ENCODE results near the gene CACNA1D.

The CACNA1D gene

DNA sequence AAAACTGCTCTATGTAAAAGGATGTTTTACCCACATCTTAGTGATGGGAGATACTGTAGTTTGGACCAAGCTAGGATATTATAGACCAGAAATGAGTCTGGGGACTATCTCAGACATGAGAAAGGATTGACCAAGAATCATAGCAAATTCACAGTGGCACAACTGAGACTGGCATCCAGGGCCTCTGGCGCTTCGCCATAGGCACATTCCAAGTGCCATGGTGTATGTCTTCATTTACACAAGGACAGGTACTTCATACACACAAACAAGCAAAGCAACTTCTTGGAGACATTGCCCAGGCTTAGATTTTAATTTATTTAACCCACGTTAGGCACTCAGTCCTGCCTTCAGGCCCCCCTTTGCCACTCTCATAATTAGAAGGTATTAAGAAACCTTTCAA is 28.9 kb downstream of the CACNA1D start:
- no peak for DNase-seq (ENCODE audit: low spot score)
- TF ChIP-seq, protein P1, sequence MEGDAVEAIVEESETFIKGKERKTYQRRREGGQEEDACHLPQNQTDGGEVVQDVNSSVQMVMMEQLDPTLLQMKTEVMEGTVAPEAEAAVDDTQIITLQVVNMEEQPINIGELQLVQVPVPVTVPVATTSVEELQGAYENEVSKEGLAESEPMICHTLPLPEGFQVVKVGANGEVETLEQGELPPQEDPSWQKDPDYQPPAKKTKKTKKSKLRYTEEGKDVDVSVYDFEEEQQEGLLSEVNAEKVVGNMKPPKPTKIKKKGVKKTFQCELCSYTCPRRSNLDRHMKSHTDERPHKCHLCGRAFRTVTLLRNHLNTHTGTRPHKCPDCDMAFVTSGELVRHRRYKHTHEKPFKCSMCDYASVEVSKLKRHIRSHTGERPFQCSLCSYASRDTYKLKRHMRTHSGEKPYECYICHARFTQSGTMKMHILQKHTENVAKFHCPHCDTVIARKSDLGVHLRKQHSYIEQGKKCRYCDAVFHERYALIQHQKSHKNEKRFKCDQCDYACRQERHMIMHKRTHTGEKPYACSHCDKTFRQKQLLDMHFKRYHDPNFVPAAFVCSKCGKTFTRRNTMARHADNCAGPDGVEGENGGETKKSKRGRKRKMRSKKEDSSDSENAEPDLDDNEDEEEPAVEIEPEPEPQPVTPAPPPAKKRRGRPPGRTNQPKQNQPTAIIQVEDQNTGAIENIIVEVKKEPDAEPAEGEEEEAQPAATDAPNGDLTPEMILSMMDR (IDR thresholded peaks at IDR 0.05; ENCODE audit: borderline replicate concordance, control extremely low read depth, extremely low read depth, insufficient read depth, missing control alignments), result no peak
- in situ Hi-C loops (cut with MboI; ENCODE audit: low sequenced_read_pairs, unreplicated experiment), result no loop called here

DNA sequence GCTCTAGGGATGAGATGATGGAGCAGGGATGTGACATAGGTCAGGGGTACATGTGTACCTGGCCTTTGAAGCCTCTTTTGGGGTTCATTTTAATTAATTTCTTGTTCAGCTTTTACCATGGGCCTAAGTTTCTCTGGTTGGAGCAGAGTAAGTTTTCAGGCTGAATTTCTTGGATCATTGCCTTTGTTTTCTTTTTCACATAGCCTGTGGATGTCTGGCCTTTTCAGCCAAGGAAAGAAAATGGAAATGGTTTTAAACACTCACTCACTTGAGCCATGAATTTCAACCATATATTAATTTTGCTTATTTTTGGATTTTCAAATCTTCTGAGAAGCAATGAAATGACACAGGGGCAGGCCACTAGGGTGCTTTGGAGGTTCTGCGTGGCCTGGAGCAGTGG is 30.2 kb downstream of the CACNA1D start:
- in situ Hi-C loops (cut with MboI; ENCODE audit: low sequenced_read_pairs, unreplicated experiment), result no loop called here
- DNase-seq (ENCODE audit: low spot score), result no peak
- TF ChIP-seq, protein P1 (IDR thresholded peaks at IDR 0.05; ENCODE audit: borderline replicate concordance, control extremely low read depth, extremely low read depth, insufficient read depth, missing control alignments), result no peak

DNA sequence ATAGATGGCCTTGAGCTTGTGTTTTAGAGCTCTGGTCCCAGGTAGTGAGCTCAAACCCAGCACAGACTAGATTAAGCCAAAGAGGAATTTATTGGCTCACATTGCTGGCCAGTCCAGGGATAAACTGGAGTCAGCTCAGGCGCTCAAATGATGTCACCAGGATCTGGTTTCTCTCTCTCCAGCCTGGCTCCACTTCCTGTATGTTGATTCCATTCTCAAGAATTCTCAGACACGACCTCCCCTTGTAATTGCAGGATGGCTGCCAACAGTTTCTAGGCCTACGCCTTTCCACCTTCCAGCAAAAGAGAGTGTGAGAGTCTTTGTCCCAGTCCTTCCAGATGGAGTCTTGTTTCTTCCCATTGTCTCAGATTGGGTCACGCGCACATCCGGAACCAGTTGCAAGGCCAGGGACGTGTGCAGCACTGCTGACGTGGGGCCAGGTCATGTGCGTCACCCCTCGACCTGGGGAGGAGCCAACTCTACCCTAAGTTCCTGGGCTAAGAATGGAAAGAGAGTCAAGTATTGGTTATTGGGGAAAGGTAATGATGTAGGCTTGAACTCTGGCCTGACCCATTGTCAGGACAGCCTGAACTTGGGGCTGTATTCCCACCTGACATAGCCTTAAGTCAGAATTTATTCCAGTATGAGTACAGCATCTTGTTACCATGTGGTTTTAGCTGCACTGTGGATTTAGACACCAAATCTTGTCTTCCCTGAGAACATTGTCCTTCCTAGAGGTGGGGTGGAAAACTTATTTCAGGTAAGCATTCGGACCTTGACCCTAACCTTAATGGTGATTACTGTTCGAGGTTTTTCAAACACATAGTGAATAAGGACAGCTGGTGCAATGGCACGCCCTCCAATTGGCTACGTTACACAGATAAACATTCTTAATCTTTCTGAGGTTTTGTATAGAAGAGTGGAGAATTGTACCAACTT is 31.6 kb downstream of the CACNA1D start:
- TF ChIP-seq, protein P1 (IDR thresholded peaks at IDR 0.05; ENCODE audit: borderline replicate concordance, control extremely low read depth, extremely low read depth, insufficient read depth, missing control alignments), result no peak
- in situ Hi-C loops (cut with MboI; ENCODE audit: low sequenced_read_pairs, unreplicated experiment), result no loop called here
- DNase-seq (ENCODE audit: low spot score), result no peak

DNA sequence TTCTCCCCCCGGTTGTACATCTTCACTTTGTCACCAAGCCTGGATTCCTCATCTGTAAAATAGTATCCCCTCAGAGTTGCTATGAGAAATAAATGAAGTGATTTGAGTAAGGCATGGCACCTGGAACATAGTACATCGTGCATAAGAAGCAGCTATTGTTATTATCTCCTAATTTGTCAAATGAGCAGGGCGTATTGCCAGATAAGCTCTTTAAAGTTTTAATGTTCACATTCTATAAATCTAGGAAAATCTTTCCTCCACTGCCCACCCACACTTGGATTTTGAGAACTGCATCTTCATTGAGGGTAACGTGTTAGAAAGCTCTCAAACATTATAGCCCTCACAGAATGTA is 32.3 kb downstream of the CACNA1D start:
- in situ Hi-C loops (cut with MboI; ENCODE audit: low sequenced_read_pairs, unreplicated experiment), result no loop called here
- DNase-seq (ENCODE audit: low spot score), result no peak
- TF ChIP-seq, protein P1 (IDR thresholded peaks at IDR 0.05; ENCODE audit: borderline replicate concordance, control extremely low read depth, extremely low read depth, insufficient read depth, missing control alignments), result no peak

DNA sequence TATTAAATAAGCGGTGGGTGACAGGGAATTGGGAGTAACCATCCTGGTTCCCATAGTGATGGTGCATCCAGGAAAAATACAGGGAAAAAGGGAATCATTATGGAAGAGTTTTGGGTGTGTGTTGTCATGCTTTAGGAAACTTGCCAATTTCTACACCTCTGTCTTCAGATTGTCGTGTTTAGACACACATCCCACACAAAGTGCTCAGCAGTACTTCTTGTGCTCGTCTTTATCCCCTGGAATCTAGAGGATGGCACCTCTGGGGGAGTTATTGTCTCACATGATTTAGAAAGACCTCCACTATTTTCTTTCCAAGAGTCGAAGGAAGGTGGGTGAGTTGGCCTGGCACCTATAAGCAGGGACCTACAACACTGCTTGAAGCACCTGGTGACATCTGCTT is 35.8 kb downstream of the CACNA1D start:
- DNase-seq (ENCODE audit: low spot score), result no peak
- TF ChIP-seq, protein P1 (IDR thresholded peaks at IDR 0.05; ENCODE audit: borderline replicate concordance, control extremely low read depth, extremely low read depth, insufficient read depth, missing control alignments), result no peak
- in situ Hi-C loops (cut with MboI; ENCODE audit: low sequenced_read_pairs, unreplicated experiment), result no loop called here

DNA sequence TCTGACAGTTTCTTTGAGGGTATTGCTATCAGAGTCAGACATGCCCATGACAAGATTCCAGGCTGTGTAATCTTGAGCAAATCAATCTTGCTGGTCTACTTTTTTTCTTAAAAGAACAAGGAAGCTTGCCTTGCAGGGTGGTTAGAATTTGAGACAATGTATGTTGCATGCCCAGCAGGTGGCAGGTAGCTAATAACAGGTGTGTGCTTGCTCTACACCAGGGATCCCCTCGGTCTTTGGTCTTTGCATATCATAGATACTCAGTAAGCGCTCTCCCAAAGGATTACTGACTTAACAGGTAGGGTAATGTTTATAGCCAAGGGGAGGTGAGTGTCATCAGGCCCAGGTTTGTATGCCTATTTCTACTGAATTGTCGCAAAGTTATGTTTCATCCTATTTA is 37.3 kb downstream of the CACNA1D start:
- TF ChIP-seq, protein P1 (IDR thresholded peaks at IDR 0.05; ENCODE audit: borderline replicate concordance, control extremely low read depth, extremely low read depth, insufficient read depth, missing control alignments), result no peak
- no peak for DNase-seq (ENCODE audit: low spot score)
- in situ Hi-C loops (cut with MboI; ENCODE audit: low sequenced_read_pairs, unreplicated experiment), result no loop called here

Data from GM13976 (cell line).